Neural progenitor cell (in vitro differentiated cells): ENCODE results near the gene ADAMTSL5.

Experiments
- EZH2phosphoT487 ChIP-seq: fragments of 200-600 bp; sonication (generic); IDR thresholded peaks from 2 replicates; pipeline ENCODE4 v1.6.1; 2017; ENCODE audit warnings: antibody characterized with exemption
- TF ChIP-seq, protein P1 (sequence below): fragments of 200-600 bp; sonication (generic); IDR thresholded peaks from 2 replicates; pipeline ENCODE4 v1.5.1; 2017; ENCODE audit warnings: antibody characterized with exemption, mild to moderate bottlenecking

GRCh38 chr19:1483131-1483978 is 29.5 kb downstream of the ADAMTSL5 start:
- TF ChIP-seq, protein P1, sequence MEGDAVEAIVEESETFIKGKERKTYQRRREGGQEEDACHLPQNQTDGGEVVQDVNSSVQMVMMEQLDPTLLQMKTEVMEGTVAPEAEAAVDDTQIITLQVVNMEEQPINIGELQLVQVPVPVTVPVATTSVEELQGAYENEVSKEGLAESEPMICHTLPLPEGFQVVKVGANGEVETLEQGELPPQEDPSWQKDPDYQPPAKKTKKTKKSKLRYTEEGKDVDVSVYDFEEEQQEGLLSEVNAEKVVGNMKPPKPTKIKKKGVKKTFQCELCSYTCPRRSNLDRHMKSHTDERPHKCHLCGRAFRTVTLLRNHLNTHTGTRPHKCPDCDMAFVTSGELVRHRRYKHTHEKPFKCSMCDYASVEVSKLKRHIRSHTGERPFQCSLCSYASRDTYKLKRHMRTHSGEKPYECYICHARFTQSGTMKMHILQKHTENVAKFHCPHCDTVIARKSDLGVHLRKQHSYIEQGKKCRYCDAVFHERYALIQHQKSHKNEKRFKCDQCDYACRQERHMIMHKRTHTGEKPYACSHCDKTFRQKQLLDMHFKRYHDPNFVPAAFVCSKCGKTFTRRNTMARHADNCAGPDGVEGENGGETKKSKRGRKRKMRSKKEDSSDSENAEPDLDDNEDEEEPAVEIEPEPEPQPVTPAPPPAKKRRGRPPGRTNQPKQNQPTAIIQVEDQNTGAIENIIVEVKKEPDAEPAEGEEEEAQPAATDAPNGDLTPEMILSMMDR: no peak
- TF ChIP-seq EZH2phosphoT487: no peak
